Fibroblast of gingiva (primary cell): ENCODE measurements around the gene ZNF646.

Experiments used
- DNase-seq: peaks from one replicate; pipeline ENCODE4 v3.0.0-alpha.2; 2011; ENCODE audit warnings: low read depth

Gene ZNF646

GRCh38 chr16:31108035-31108793, 34.0 kb downstream of the ZNF646 start, which contains the start of gene BCKDK:
Gene BCKDK (plus strand): TSS chr16:31108386. CDS start chr16:31109224, 838 bp downstream.
- peak; percentile 55 for DNase-seq

DNA sequence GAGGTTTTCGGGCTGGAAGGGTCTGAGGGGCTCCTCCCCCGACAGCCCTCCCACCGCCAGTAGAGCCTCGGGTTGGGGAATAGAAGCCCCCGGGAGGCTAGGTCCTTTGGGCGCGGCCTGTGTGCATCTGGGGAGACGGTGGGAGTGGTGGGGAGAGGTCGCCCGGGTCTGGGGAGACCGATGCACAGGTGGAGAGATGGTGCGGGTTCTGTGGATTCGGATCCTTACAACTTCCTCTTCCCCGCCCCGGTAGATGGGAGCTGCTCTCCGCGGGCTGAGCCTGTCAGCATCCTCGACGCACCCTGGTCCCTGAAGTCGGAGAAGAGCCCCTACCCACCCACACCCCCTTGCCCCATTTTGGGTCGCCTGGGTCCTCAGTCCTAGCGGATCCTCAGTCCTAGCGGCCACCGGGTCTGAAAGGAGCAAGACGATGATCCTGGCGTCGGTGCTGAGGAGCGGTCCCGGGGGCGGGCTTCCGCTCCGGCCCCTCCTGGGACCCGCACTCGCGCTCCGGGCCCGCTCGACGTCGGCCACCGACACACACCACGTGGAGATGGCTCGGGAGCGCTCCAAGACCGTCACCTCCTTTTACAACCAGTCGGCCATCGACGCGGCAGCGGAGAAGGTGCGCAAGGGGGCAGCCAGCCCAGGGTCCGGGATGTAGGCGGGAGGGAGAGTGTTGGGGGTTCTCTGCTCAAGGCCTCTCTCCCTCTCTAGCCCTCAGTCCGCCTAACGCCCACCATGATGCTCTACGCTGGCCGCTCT, 34.8 kb downstream of the ZNF646 start:
- no peak for DNase-seq

DNA sequence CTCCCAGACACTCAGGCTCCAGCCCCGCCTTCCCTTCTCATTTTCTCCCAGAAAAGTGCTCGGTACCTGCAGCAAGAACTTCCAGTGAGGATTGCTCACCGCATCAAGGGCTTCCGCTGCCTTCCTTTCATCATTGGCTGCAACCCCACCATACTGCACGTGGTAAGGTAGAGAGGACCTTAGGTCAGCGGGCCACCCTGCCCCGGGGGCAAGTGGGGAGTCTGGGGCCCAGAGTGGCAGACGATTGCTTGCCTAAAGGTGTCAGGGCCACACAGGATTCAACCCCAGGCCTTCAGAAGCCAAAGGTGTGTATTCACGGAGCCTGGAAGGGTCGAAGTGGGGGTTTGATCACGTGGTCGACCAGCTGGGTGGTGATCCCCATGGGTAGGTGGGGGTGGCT, 35.4 kb downstream of the ZNF646 start:
- no peak for DNase-seq

- DNase-seq: no peak
Measured at GRCh38 chr16:31110106-31111034, 36.1 kb downstream of the ZNF646 start.

GRCh38 chr16:31111881-31112466, 37.8 kb downstream of the ZNF646 start:
- DNase-seq: no peak

DNA sequence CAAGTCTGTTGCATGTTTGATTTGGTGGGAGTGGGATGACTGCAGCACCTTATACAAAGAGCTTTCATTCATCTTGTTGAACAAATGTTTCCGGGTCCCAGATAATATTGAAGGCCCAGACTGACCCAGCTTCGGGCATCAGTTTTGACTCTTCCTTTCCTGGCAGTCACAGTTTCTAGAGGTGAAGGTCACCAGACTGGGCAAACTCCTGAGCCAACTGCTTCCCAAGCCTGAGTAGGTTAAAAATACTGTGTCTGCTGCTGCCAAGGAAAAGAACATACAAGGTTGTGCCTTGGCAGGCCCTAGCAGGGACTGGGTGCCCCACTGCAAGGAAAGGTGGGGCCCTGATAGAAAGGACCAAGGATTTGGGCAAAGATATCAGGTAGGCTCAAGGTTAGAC, 38.5 kb downstream of the ZNF646 start:
- DNase-seq: no peak

DNA sequence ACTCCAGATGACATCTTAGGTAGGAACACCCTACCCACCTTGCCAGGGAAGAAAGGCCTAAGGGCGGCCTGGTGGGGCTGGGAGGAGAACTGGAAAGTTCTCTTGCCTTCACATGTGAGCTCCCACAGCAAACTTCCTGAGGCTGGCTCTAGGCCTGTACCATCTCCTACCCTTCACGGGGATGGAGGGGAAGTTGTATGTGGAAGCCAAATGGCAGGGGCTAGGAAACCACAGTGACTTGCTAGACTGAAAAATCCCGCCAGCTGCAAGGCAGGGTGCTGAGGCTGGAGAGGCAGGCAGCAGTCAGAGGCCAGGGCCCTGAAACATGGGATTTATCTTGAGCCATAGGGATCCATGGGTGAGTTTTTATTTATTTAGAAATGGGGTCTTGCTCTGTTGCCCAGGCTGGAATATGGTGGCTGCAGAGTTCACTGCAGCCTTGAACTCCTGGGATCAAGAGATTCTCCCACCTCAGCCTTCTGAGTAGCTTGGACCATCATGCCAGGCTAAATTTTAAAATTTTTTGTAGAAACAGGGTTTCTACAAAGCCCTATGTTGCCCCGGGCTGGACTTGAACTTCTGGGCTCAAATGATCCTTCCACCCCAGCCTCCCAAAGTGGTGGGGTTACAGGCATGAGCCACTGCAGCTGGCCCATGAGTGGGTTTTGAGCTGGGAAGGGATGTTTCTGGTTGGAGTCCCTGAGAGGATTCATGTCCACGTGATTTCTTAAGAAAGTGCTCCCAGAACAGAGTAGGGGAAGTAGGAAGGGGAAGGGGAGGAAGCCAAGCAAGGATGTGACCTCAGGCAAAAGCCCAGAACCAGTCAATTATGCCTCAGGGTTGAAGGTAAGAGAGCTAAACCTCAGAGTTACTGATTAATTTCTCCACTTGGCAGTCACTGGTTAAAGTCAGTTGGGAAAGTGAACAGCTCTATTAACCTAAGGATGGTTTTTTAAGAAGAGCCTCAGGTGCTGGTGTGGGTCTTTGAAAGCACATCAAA, 39.2 kb downstream of the ZNF646 start:
- no peak for DNase-seq

- no peak for DNase-seq
Measured at GRCh38 chr16:31114468-31114867, 40.2 kb downstream of the ZNF646 start.

DNA sequence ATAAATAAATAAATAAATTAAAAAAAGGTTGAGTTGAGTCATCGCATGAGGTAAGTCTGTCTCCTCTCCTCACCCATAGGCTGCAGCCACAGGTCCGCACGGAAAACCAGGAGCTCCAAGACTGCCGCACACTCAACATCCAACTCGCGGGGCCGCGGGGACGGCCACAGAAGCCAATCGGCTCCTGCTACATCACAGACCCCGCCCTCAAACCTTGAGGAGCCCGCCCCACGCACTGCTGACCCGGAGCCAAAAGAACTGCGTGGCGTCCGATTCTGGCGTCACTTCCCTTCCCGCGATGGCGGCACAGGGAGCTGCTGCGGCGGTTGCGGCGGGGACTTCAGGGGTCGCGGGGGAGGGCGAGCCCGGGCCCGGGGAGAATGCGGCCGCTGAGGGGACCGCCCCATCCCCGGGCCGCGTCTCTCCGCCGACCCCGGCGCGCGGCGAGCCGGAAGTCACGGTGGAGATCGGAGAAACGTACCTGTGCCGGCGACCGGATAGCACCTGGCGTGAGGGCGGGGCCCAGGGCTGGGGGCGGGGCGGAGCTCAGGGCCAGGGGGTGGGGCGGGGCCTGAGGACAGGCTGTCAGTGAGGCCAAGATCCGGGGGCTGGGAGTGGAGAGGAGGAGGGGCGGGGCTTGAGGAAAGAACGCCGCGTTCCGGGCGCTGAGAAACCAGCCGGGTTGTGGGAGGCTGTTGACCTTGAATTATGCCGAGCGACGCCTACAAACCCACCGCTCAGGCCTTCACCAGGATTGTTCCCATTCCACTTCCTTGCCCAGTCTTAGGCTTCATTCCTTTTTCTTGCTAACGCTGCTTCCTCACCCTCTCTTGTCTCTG, 43.4 kb downstream of the ZNF646 start, which contains the start of gene KAT8:
Gene KAT8 (plus strand): TSS at position 281 of the 839 bp plus-strand sequence. CDS start 18 bp downstream, at position 299.
- DNase-seq: peak; percentile 96

DNA sequence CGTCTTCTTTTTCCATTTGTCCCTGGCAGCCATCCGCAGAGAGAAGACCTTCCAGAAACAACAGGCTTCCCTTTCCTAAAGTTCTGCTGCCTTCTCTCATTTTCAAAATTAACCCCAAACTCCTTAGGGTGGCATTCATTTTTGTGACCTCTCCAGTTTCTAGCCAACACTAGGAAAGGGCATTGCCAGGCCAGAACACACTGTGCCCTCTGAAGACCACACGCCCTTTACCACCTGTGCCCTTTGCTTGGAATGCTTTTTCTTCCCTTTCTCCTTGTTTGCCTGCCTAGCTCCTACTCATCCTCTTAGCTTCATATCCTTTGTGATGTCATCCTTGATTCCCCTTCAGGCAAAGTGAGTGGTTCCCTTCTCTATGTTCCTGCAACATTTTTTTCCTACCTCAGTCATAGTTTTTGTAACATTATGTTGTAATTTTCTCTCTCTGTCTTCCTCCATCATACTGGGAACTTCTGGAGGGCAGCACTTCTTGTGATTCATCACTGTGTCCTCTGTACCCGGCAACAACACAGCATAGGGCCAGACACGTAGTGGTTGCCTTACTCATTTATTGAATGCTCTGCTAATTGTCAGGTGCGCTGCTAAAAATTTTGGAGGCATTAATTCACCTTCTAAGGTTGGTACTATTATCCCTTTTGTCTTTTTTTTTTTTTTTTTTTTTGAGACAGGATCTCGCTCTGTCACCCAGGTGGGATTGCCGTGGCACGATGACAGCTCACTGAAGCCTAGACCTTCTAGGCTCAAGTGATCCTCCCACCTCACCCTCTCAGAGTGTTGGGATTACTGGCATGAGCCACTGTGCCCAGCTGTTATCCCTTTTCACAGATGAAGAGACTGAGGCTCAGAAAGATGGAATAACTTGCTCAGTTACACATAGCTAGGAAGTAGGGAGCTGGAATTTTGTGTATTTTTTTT, 44.3 kb downstream of the ZNF646 start:
- peak; percentile 69 for DNase-seq

DNA sequence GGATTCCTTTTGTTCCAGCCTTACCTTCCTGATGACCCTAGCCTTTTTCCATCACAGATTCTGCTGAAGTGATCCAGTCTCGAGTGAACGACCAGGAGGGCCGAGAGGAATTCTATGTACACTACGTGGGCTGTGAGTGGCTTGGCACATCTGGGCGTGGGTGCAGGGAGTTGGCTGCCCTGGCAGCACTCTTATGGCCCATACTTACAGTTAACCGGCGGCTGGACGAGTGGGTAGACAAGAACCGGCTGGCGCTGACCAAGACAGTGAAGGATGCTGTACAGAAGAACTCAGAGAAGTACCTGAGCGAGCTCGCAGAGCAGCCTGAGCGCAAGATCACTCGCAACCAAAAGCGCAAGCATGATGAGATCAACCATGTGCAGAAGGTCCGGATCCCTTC, 45.9 kb downstream of the ZNF646 start:
- no peak for DNase-seq

DNA sequence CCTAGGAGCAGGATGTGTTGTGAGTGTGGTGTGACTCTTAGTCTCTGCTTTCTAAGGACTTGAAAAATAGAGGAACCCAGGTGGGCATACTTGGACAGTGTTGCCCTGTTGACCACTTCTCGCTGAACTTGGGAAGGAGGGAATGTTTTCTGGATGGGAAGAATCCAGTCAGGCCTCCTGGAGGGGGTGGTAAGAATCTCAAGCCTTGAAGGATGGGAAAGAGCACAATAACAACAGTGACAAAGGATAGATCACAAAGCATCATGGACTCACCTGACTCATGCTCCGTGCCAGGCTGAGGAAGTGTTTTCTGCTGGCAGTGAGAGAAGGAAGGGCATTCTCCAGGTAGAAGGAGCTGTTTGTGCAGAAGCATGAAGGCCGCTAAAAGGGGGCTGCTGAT, 51.6 kb downstream of the ZNF646 start:
- DNase-seq: no peak

- DNase-seq: no peak
Measured at GRCh38 chr16:31127182-31127581, 53.0 kb downstream of the ZNF646 start.

DNA sequence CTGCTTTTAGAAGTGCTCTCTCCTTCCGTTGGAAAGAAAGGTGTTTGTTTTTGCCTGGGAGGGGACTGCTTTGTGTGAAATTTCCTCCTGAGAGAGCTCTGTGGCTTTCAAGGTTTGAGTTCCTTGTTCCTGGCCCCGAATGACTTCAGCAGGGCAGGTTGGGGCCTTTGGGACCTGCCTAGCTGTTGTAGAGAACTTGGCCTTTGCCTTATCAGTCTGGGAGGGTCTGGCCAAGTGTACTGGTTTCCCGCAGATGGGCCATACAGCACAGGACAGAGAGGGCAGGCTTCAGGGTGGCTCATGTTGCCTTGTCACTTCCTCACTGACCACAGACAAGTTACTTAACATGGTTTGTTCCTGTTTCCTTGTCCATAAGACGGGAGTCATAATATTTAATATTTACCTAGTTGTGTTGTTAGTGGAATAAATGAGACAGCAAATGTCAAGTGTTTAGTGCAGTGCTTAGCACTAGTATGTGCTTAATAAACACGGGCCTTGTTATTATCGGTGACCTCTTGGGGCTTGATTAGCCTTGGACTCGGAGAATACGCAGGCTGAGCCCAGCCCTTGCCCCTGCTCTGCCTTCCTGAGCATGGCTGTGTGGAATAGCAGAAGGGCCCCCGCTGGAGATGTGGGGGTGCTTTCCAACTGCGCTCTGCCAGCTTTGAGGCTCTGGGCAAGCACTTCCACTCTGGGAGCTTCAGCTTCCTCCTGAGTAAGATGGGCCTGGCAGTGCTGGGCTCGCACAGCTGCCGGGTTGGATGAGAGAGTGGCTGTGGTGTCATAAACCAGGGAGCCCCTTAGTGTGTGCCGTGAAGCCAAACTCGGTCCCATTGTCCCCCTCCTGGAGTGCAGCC, 54.7 kb downstream of the ZNF646 start:
- no peak for DNase-seq

GRCh38 chr16:31129568-31130335, 55.5 kb downstream of the ZNF646 start:
- no peak for DNase-seq

- no peak for DNase-seq
Measured at GRCh38 chr16:31130336-31130891, 56.2 kb downstream of the ZNF646 start.
